Measurements from ENCODE around the gene SLC25A17. TPM values are rescaled to one million over a fixed set of nuclear protein-coding genes. Genes with fewer than 3 reads are reported as not detected.

Gene SLC25A17
- total and polyA plus RNA-seq, 9 donors = 23.4 to 61.4 (median 34.2) TPM

- no peak for DNase-seq
- Histone ChIP-seq H3K4me3 (no peak overlapping the region), H3K36me3 (no peaks in the 10 kb centered on the region), H3K27ac (no peak overlapping the region), H3K4me1 (ENCODE audit: insufficient read depth) (peaks cover 4% of the 10 kb centered on the region), H3K9me3 (no peaks in the 10 kb centered on the region), H3K27me3 (no peaks in the 10 kb centered on the region)
- 62 to 73% (median 64%) methylated on average over 1 of the region's 1 CpG for WGBS, 3 donors
- TF ChIP-seq, protein P1, sequence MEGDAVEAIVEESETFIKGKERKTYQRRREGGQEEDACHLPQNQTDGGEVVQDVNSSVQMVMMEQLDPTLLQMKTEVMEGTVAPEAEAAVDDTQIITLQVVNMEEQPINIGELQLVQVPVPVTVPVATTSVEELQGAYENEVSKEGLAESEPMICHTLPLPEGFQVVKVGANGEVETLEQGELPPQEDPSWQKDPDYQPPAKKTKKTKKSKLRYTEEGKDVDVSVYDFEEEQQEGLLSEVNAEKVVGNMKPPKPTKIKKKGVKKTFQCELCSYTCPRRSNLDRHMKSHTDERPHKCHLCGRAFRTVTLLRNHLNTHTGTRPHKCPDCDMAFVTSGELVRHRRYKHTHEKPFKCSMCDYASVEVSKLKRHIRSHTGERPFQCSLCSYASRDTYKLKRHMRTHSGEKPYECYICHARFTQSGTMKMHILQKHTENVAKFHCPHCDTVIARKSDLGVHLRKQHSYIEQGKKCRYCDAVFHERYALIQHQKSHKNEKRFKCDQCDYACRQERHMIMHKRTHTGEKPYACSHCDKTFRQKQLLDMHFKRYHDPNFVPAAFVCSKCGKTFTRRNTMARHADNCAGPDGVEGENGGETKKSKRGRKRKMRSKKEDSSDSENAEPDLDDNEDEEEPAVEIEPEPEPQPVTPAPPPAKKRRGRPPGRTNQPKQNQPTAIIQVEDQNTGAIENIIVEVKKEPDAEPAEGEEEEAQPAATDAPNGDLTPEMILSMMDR (IDR thresholded peaks at IDR 0.05) = no peak
- TF ChIP-seq POLR2A (IDR thresholded peaks at IDR 0.05) (no peak), EP300 (IDR thresholded peaks at IDR 0.05) (no peak)
- intact Hi-C loops (cut with DNase I) = no loop called here
Observed at GRCh38 chr22:40823426-40823825, 4.3 kb upstream of the SLC25A17 start.

DNA sequence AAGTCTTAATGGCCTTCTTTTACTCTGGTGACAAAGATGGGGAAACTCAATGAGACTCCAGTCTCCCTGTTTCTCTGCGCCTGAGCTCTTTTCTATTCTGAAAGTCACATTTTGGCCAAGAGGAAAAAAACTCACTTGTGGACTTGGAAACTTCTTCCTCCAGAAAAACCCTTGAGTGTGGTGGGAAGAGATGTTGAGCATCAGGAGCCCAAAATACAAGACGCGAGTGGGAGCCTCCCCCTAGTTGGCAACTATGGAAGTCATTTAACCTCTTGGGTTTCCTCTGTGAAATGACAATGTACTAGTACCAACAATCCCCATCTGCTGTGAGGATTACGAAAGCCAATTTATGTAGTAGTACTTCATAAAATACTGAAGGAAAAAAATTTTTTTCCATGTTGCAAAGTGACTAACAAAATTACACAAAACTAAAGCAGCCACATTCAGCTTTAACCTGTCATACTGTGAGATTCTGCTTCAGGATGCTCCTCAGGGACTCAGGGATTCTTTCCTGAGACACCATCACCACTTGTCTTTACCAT is 524 bp upstream of the SLC25A17 start:
- intact Hi-C loops (cut with DNase I) = no loop called here
- TF ChIP-seq EP300 (IDR thresholded peaks at IDR 0.05) (peak; percentile 26), POLR2A (IDR thresholded peaks at IDR 0.05) (no peak)
- TF ChIP-seq, protein P1 (IDR thresholded peaks at IDR 0.05) = no peak

GRCh38 chr22:40818192-40818746 is 877 bp downstream of the SLC25A17 start:
- H3K4me3 ChIP-seq = peak overlapping the region; percentile 81
- H3K4me1 ChIP-seq (ENCODE audit: insufficient read depth) = peaks cover 9% of the 10 kb centered on the region
- H3K27ac ChIP-seq = peak overlapping the region; percentile 23 to 50
- 5 to 25% (median 6%) methylated on average over 14 of the region's 14 CpGs for WGBS, 3 donors
- TF ChIP-seq POLR2A (IDR thresholded peaks at IDR 0.05) = no peak
- TF ChIP-seq EP300 (IDR thresholded peaks at IDR 0.05) = no peak
- intact Hi-C loops (cut with DNase I) = no loop called here
- H3K9me3 ChIP-seq = no peaks in the 10 kb centered on the region
- DNase-seq = no peak
- no peaks in the 10 kb centered on the region for H3K27me3 ChIP-seq
- H3K36me3 ChIP-seq = no peaks in the 10 kb centered on the region

More for the DNA sequence above, 524 bp upstream of the SLC25A17 start:
- Histone ChIP-seq H3K4me1 (ENCODE audit: insufficient read depth) (peaks cover 7% of the 10 kb centered on the region), H3K27me3 (no peaks in the 10 kb centered on the region), H3K36me3 (no peaks in the 10 kb centered on the region), H3K27ac (peak overlapping the region; percentile 6 to 58), H3K9me3 (no peaks in the 10 kb centered on the region), H3K4me3 (peak overlapping the region; percentile 81)
- WGBS, 3 donors = 0 to 3% (median 2%) methylated on average over 4 of the region's 4 CpGs
- no peak for DNase-seq

DNA sequence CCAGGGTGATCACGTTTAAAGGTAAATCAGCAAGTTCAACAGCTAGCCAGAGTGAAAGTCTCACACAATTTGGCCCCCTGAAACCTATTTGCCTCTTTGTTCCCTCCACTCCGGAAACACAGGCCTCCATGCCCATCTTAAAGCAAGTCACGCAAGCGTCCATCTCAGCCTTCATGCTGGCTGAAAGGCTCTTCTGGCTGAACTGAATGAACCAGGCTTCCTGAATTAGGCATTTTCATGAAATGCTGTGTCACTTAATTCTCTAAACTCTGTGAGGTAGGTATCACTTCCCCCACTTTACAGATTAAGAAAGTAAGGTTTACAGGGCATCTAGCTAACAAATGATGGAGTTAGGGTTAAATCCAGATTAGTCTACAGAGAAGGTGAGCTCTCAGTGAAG is 1.4 kb downstream of the SLC25A17 start:
- H3K36me3 ChIP-seq = no peaks in the 10 kb centered on the region
- intact Hi-C loops (cut with DNase I) = no loop called here
- H3K27ac ChIP-seq = peak overlapping the region in 1 of 2 donors; percentile 23
- TF ChIP-seq EP300 (IDR thresholded peaks at IDR 0.05) (no peak), POLR2A (IDR thresholded peaks at IDR 0.05) (no peak)
- TF ChIP-seq, protein P1 (IDR thresholded peaks at IDR 0.05) = no peak
- H3K9me3 ChIP-seq = no peaks in the 10 kb centered on the region
- DNase-seq = no peak
- WGBS, 3 donors = 31 to 52% (median 48%) methylated on average over 4 of the region's 4 CpGs
- peak overlapping the region; percentile 81 for H3K4me3 ChIP-seq
- no peaks in the 10 kb centered on the region for H3K27me3 ChIP-seq
- H3K4me1 ChIP-seq (ENCODE audit: insufficient read depth) = peaks cover 9% of the 10 kb centered on the region

DNA sequence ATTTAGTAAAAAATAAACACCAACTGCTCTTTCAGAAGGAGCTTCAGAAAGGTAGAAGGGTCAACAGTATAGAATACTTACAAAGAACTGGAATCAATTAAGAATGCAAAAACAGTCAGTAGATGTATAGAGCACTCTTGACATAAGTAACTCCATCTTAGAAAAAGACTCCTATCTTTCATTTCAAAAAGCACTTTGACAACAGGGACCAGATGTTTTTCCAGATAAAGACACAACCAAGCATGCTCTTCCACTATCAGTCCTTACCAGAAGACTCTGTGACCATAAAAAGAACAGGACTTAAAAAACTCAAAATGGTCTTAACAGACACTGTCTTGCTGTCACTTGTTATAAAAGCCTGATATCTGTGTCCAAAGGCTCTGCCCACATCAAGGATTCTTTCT is 5.2 kb downstream of the SLC25A17 start:
- Histone ChIP-seq H3K27me3 (no peaks in the 10 kb centered on the region), H3K4me3 (no peak overlapping the region), H3K4me1 (ENCODE audit: insufficient read depth) (peaks cover 12% of the 10 kb centered on the region), H3K36me3 (no peaks in the 10 kb centered on the region), H3K9me3 (no peaks in the 10 kb centered on the region), H3K27ac (no peak overlapping the region)
- DNase-seq = no peak
- intact Hi-C loops (cut with DNase I) = no loop called here
- TF ChIP-seq POLR2A (IDR thresholded peaks at IDR 0.05) = no peak
- no peak for TF ChIP-seq EP300 (IDR thresholded peaks at IDR 0.05)
- TF ChIP-seq, protein P1 (IDR thresholded peaks at IDR 0.05) = no peak
